Trophoblast cell (in vitro differentiated cells and primary cell): Measurements from ENCODE around the gene ATP13A3.

Source experiments
- DNase-seq, 2 donors: peaks; one replicate each; pipeline ENCODE4 v3.0.0-alpha.2; 2016
- H2AFZ ChIP-seq: 2 replicates; pipeline ENCODE4 v1.6.1; 2013; ENCODE audit warnings: low read length, moderate library complexity, mild to moderate bottlenecking; ENCODE audit not compliant: insufficient read depth, poor library complexity
- H2AK5ac ChIP-seq: 2 replicates; pipeline ENCODE4 v1.6.1; 2013; ENCODE audit warnings: mild to moderate bottlenecking, low read length
- H2BK120ac ChIP-seq: 2 replicates; pipeline ENCODE4 v1.6.1; 2013; ENCODE audit warnings: low read length, mild to moderate bottlenecking, moderate library complexity; ENCODE audit not compliant: insufficient read depth, poor library complexity
- H2BK12ac ChIP-seq: 2 replicates; pipeline ENCODE4 v1.6.1; 2013; ENCODE audit warnings: mild to moderate bottlenecking, low read length, moderate library complexity
- H2BK5ac ChIP-seq: 2 replicates; pipeline ENCODE4 v1.6.1; 2013; ENCODE audit warnings: low read length, low read depth, moderate library complexity, mild to moderate bottlenecking; ENCODE audit not compliant: poor library complexity
- H3K14ac ChIP-seq: 2 replicates; pipeline ENCODE4 v1.6.1; 2013; ENCODE audit warnings: mild to moderate bottlenecking, low read length
- H3K18ac ChIP-seq: 2 replicates; pipeline ENCODE4 v1.6.1; 2013; ENCODE audit warnings: mild to moderate bottlenecking, low read length
- H3K23ac ChIP-seq: 2 replicates; pipeline ENCODE4 v1.6.1; 2013; ENCODE audit warnings: low read length
- H3K27ac ChIP-seq: 2 replicates; pipeline ENCODE4 v1.5.1; 2013; ENCODE audit warnings: low read depth, mild to moderate bottlenecking, inconsistent platforms, low read length, moderate library complexity
- H3K27me3 ChIP-seq: 2 replicates; pipeline ENCODE4 v1.6.1; 2013; ENCODE audit warnings: inconsistent platforms, mild to moderate bottlenecking, low read length, moderate library complexity; ENCODE audit not compliant: insufficient read depth
- H3K36me3 ChIP-seq, 2 experiments: 1 replicate in 1 of 2; 2 replicates in 1 of 2; pipeline ENCODE4 v1.6.1; 2013; ENCODE audit warnings: low read length in 2 of 2, mild to moderate bottlenecking in 2 of 2, moderate library complexity in 1 of 2; ENCODE audit not compliant: insufficient read depth in 2 of 2, control insufficient read depth in 1 of 2
- H3K4ac ChIP-seq: 2 replicates; pipeline ENCODE4 v1.6.1; 2013; ENCODE audit warnings: low read depth, mild to moderate bottlenecking, low read length, moderate library complexity
- H3K4me1 ChIP-seq, 2 experiments: 1 replicate in 1 of 2; 2 replicates in 1 of 2; pipeline ENCODE4 v1.6.1; 2013; ENCODE audit warnings: low read length in 2 of 2, mild to moderate bottlenecking in 2 of 2, moderate library complexity in 1 of 2; ENCODE audit not compliant: insufficient read depth in 2 of 2, control insufficient read depth in 1 of 2
- H3K4me2 ChIP-seq: 2 replicates; pipeline ENCODE4 v1.6.1; 2013; ENCODE audit warnings: inconsistent platforms, mild to moderate bottlenecking, low read length, moderate library complexity
- H3K4me3 ChIP-seq: 2 replicates; pipeline ENCODE4 v1.5.1; 2013; ENCODE audit warnings: mild to moderate bottlenecking, low read depth, low read length, inconsistent platforms
- H3K79me1 ChIP-seq: one replicate; pipeline ENCODE4 v1.6.1; 2013; ENCODE audit warnings: low read length
- H3K79me2 ChIP-seq: 2 replicates; pipeline ENCODE4 v1.6.1; 2013; ENCODE audit warnings: low read length, mild to moderate bottlenecking; ENCODE audit not compliant: control insufficient read depth, insufficient read depth, poor library complexity
- H3K9ac ChIP-seq: 2 replicates; pipeline ENCODE4 v1.6.1; 2013; ENCODE audit warnings: mild to moderate bottlenecking, low read length
- H3K9me3 ChIP-seq: 2 replicates; pipeline ENCODE4 v1.6.1; 2013; ENCODE audit warnings: low read depth, mild to moderate bottlenecking, control low read depth, inconsistent platforms, low read length; ENCODE audit not compliant: insufficient read depth
- H4K12ac ChIP-seq: 2 replicates; pipeline ENCODE4 v1.6.1; 2013; ENCODE audit warnings: low read depth, mild to moderate bottlenecking, low read length, moderate library complexity
- H4K8ac ChIP-seq: 2 replicates; pipeline ENCODE4 v1.6.1; 2013; ENCODE audit warnings: low read depth, mild to moderate bottlenecking, low read length, moderate library complexity
- H4K91ac ChIP-seq: one replicate; pipeline ENCODE4 v1.6.1; 2013; ENCODE audit warnings: low read depth, mild to moderate bottlenecking, low read length, moderate library complexity
- WGBS: extraction: QIAGEN DNeasy Blood & Tissue Kit; methylation state at CpG from one replicate; pipeline ENCODE4 v1.1.7; 2013; ENCODE audit warnings: missing lambda C conversion rate; ENCODE audit not compliant: insufficient read length, insufficient coverage; ENCODE audit errors: extremely low coverage; 5-methylcytosine and 5-hydroxymethylcytosine counted together

The ATP13A3 gene

GRCh38 chr3:194434503-194434902, 52.3 kb downstream of the ATP13A3 start:
- DNase-seq = no peak
- H4K8ac ChIP-seq = no peak overlapping the region
- no peak overlapping the region for H2AK5ac ChIP-seq
- H4K12ac ChIP-seq = no peak overlapping the region
- no peak overlapping the region for H2BK5ac ChIP-seq
- H3K36me3 ChIP-seq = peaks cover 8 to 19% of the 10 kb centered on the region in 2 experiments
- H2BK12ac ChIP-seq = no peak overlapping the region
- no peak overlapping the region for H4K91ac ChIP-seq
- no peaks in the 10 kb centered on the region for H3K79me2 ChIP-seq
- no peaks in the 10 kb centered on the region for H3K79me1 ChIP-seq
- H3K4ac ChIP-seq = no peak overlapping the region
- WGBS = no CpG with 5 or more reads among the region's 3 CpGs
- no peak overlapping the region for H3K9ac ChIP-seq
- H2AFZ ChIP-seq = no peak overlapping the region
- H3K14ac ChIP-seq = no peak overlapping the region
- no peak overlapping the region for H3K4me3 ChIP-seq
- H2BK120ac ChIP-seq = no peak overlapping the region
- H3K4me1 ChIP-seq = no peaks in the 10 kb centered on the region
- H3K23ac ChIP-seq = no peak overlapping the region
- H3K27ac ChIP-seq = no peak overlapping the region
- H3K18ac ChIP-seq = no peak overlapping the region
- no peaks in the 10 kb centered on the region for H3K27me3 ChIP-seq
- H3K9me3 ChIP-seq = no peaks in the 10 kb centered on the region
- H3K4me2 ChIP-seq = no peak overlapping the region

GRCh38 chr3:194431554-194431953, 55.2 kb downstream of the ATP13A3 start:
- H2BK12ac ChIP-seq = no peak overlapping the region
- H2BK120ac ChIP-seq = no peak overlapping the region
- H3K79me2 ChIP-seq = no peaks in the 10 kb centered on the region
- no CpG with 5 or more reads among the region's 5 CpGs for WGBS
- H3K14ac ChIP-seq = no peak overlapping the region
- H3K4me1 ChIP-seq = no peaks in the 10 kb centered on the region
- no peaks in the 10 kb centered on the region for H3K9me3 ChIP-seq
- H3K27ac ChIP-seq = no peak overlapping the region
- no peak overlapping the region for H3K4me2 ChIP-seq
- no peaks in the 10 kb centered on the region for H3K27me3 ChIP-seq
- H3K18ac ChIP-seq = no peak overlapping the region
- no peak overlapping the region for H3K23ac ChIP-seq
- H3K4ac ChIP-seq = no peak overlapping the region
- H3K9ac ChIP-seq = no peak overlapping the region
- peaks cover 8 to 18% of the 10 kb centered on the region in 2 experiments for H3K36me3 ChIP-seq
- no peak for DNase-seq
- H4K12ac ChIP-seq = no peak overlapping the region
- no peak overlapping the region for H2BK5ac ChIP-seq
- H2AFZ ChIP-seq = no peak overlapping the region
- no peaks in the 10 kb centered on the region for H3K79me1 ChIP-seq
- H4K91ac ChIP-seq = no peak overlapping the region
- no peak overlapping the region for H2AK5ac ChIP-seq
- H3K4me3 ChIP-seq = no peak overlapping the region
- H4K8ac ChIP-seq = no peak overlapping the region

GRCh38 chr3:194425399-194425798, 61.4 kb downstream of the ATP13A3 start:
- H2BK5ac ChIP-seq = no peak overlapping the region
- no peak overlapping the region for H4K12ac ChIP-seq
- no peak overlapping the region for H2AK5ac ChIP-seq
- no peak overlapping the region for H4K91ac ChIP-seq
- no peak overlapping the region for H2AFZ ChIP-seq
- H3K4me2 ChIP-seq = no peak overlapping the region
- no peak overlapping the region for H3K4ac ChIP-seq
- H3K4me3 ChIP-seq = no peak overlapping the region
- no peak overlapping the region for H3K27ac ChIP-seq
- H4K8ac ChIP-seq = no peak overlapping the region
- DNase-seq = no peak
- H3K4me1 ChIP-seq = no peaks in the 10 kb centered on the region
- no peaks in the 10 kb centered on the region for H3K79me2 ChIP-seq
- no peak overlapping the region for H3K18ac ChIP-seq
- no peak overlapping the region for H2BK12ac ChIP-seq
- H3K23ac ChIP-seq = no peak overlapping the region
- H2BK120ac ChIP-seq = no peak overlapping the region
- no peak overlapping the region for H3K9ac ChIP-seq
- no peaks in the 10 kb centered on the region for H3K79me1 ChIP-seq
- no peaks in the 10 kb centered on the region for H3K9me3 ChIP-seq
- H3K14ac ChIP-seq = no peak overlapping the region
- no peaks in the 10 kb centered on the region for H3K27me3 ChIP-seq
- H3K36me3 ChIP-seq = peaks cover 9 to 10% of the 10 kb centered on the region in 2 experiments
- no CpG with 5 or more reads among the region's 4 CpGs for WGBS

- H3K9me3 ChIP-seq = no peaks in the 10 kb centered on the region
- no peak overlapping the region for H2AK5ac ChIP-seq
- no peak overlapping the region for H2BK5ac ChIP-seq
- no peak overlapping the region for H3K18ac ChIP-seq
- no peak overlapping the region for H3K9ac ChIP-seq
- no peak overlapping the region for H2BK12ac ChIP-seq
- H4K8ac ChIP-seq = no peak overlapping the region
- H3K23ac ChIP-seq = no peak overlapping the region
- H2AFZ ChIP-seq = no peak overlapping the region
- H3K14ac ChIP-seq = no peak overlapping the region
- no peak overlapping the region for H4K12ac ChIP-seq
- H3K4me1 ChIP-seq = no peaks in the 10 kb centered on the region
- H3K36me3 ChIP-seq = peaks cover 7 to 10% of the 10 kb centered on the region in 2 experiments
- DNase-seq = no peak
- H3K4me2 ChIP-seq = no peak overlapping the region
- H3K27me3 ChIP-seq = no peaks in the 10 kb centered on the region
- no peak overlapping the region for H3K27ac ChIP-seq
- no peak overlapping the region for H3K4ac ChIP-seq
- no CpG with 5 or more reads among the region's 7 CpGs for WGBS
- no peaks in the 10 kb centered on the region for H3K79me1 ChIP-seq
- no peak overlapping the region for H2BK120ac ChIP-seq
- no peaks in the 10 kb centered on the region for H3K79me2 ChIP-seq
- no peak overlapping the region for H3K4me3 ChIP-seq
- no peak overlapping the region for H4K91ac ChIP-seq
Observed at GRCh38 chr3:194424953-194425352, 61.8 kb downstream of the ATP13A3 start.
